Activated CD4-positive, alpha-beta T cell treated with anti-CD3 and anti-CD28 coated beads for 1 hour (primary cell): ENCODE measurements around the gene AS3MT.
A peak's percentile ranks its signal among the peaks of the same experiment; 100 is the strongest.
"Not testable (repeated sequence)": the region's sequence is repeated elsewhere in the genome, so short reads cannot be mapped to it uniquely, and the experiment has no call there.

Source experiments
- DNase-seq: peaks from one replicate; pipeline ENCODE4 v3.0.0-alpha.2; 2020

AS3MT gene, protein sequence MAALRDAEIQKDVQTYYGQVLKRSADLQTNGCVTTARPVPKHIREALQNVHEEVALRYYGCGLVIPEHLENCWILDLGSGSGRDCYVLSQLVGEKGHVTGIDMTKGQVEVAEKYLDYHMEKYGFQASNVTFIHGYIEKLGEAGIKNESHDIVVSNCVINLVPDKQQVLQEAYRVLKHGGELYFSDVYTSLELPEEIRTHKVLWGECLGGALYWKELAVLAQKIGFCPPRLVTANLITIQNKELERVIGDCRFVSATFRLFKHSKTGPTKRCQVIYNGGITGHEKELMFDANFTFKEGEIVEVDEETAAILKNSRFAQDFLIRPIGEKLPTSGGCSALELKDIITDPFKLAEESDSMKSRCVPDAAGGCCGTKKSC

DNA sequence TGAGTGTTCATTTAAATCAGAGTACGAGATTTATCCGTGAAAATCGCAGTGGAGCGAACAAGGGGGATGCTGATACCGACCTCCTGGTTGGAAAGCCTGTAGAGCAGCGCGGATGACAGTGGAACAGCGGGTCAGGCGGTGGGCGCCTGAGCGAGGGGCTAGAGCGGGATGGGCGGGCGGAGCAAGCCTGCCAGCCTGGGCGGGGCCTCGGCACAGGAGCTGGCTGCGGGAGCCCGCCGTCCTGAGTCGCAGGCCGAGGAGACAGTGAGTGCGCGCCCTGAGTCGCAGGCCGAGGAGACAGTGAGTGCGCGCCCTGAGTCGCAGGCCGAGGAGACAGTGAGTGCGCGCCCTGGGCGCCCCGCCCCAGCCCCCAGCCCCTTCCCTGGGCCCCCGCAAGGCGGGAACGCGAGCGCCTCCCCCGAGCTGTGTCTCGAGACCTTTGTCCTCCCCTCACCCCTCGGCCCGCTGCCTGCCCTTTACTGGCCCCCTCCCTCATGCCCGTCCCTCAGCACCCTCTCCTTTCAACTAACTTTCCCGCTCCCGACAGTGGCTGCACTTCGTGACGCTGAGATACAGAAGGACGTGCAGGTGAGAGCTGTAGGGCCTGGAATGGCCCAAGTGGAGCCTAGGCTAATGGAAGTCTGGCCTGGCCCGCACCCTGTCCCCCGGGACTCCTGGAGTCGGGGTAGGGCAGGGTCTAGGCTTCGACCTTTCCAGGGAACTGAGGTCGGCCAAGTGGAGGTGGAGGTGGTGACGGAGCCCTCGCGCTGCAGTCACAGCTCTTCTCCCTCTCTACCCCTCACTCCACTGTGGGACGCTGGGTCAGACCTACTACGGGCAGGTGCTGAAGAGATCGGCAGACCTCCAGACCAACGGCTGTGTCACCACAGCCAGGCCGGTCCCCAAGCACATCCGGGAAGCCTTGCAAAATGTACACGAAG lies at the start of gene AS3MT:
TSS of gene AS3MT (plus strand) at position 213 of the 941 bp plus-strand sequence. CDS start at position 336, 123 bp downstream.
- no peak for DNase-seq

DNA sequence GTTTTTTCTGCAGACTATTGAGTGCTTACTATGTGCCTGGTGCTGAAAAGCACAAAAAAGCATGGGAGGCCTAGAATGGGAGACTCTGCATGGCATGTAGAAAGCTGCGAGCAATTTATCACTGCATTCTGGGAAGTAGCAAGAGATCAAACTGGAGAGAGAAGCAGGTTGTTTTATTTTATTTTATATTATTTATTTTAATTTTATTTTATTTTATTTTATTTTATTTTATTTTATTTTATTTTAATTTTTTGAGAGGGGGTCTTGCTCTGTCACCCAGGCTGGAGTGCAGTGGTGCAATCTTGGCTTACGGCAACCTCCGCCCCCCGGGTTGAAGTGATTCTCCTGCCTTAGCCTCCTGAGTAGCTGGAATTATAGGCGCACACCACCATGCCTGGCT lies 49.3 kb upstream of the AS3MT start:
- DNase-seq = not testable (repeated sequence)

- no peak for DNase-seq
Measured at GRCh38 chr10:102822222-102822621, 47.0 kb upstream of the AS3MT start.

DNA sequence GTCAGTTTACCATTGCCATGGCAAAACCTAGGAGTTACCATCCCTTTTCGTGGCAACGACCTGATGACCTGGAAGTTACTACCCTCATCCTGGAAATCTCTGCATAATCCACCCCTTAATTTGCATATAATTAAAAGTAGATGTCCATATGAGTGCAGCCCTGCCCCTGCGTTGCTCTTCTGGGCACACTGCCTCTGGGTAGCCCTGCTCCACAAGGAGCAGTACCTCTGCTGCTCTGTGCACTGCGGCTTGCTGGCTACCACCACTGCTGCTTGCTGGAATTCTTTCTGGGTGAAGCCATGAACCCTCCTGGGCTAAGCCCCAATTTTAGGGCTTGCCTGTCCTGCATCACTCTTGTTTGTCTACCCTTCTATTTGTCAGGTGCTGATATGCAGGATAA lies 44.6 kb upstream of the AS3MT start:
- DNase-seq = no peak

DNA sequence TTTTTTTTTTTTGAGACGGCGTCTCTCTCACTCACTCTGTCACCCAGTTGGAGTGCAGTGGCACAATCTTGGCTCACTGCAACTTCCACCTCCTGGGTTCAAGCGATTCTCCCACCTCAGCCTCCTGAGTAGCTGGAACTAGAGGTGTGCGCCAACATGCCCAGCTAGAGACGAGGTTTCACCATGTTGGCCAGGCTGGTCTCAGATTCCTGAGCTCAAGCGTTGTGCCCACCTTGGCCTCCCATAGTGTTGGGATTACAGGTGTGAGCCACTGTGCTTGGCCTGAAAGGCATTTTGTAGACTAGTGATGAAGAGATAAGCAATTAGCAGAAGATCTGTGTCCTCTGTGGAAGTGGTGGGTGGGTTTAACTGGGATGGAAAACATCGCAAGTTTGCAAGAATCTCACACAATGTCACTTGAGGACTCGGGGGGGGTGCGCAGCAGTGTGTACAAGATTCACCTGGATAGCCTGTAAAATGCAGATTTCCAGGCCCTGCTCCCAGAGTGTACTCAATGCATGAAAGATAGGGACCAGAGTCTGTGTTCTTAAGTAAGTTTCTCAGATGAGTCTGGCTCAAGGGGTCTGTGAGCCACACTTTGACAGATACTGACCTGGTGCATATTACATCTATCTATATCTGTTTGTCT lies 43.0 kb upstream of the AS3MT start:
- no peak for DNase-seq

DNA sequence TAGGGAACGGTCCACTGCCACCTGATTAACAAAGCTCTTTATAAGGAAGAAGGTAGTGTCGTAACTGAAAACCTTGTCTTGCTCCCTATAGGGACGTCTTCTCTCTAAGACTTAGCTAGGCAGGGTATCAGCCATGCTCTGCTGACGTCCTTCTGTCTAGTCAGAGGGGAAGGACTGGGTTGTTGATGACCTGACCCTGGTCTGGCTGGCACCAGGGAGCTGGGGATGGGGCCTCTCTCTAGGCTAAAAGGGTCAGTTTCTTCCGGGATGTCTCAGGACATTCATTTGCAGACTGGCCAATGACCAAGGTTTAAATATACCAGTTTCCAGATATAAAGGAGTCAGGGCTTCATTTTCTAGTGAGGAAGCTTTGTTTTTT lies 41.7 kb upstream of the AS3MT start:
- no peak for DNase-seq

DNA sequence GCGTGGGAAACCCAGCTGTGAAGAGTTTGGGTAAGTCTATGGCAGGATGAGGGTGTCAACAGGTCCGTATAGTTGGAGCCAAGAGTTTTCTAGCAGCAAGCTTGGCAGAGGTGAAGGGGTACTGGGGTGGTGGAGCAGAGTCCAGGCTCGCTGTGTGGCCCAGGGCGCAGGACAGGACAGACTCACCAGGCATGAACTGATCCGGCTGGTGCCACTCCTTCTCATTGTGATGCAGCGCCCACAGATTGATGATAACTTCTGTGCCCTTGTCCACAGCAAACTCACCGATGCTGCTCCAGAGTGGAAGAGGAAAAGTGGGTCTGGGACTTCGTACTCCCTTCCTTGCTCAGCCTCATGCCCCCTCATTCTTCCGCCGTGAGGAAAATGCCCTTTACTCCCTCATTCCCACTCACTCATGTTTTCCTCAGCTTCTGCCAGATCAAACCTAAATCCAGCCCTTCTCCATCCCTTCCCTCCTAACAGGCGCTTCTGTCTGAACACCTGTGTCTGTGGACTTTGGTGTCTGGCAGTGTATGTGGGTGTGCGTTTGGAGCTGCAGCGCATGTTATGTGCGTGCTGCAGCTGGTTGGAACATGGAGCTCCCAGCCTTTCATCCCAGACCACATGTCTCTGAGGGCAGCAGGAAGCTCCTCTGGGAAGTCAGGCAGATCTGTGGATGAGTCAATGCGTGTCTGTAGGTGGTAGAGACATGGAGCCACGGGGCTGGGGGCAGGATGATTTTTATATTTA lies 37.8 kb upstream of the AS3MT start:
- no peak for DNase-seq

GRCh38 chr10:102832248-102832647 lies 37.0 kb upstream of the AS3MT start:
- no peak for DNase-seq

GRCh38 chr10:102832987-102833386 lies 36.3 kb upstream of the AS3MT start:
- no peak for DNase-seq

GRCh38 chr10:102834143-102834542 lies 35.1 kb upstream of the AS3MT start:
- DNase-seq = no peak

GRCh38 chr10:102835007-102835482 lies 34.2 kb upstream of the AS3MT start:
- DNase-seq = peak; percentile 60

DNA sequence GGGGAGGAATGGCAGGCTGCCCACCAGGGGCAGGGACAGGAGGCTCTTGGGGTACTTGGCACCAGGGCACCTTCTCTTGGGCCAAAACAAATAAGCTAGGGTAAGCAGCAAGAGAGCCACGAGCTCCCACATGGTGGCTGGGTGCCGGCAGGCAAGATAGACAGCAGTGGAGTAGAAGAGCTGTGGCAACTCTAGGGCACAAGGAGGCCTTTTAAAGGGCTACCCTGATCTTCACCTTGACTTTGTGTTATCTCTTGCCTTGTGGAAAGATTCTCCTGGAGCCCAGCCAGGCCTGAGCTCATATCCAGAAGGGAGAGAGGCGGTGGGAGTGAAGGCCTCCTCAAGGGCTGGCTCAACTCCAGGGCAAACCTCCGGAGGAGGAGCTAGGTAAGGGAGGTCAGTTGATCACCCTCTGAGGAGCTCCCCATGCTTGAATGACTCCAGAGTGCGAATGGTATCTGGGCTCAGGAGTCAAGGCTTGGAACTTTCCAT lies 32.0 kb upstream of the AS3MT start, which contains the start of gene CYP17A1:
TSS of gene CYP17A1 (minus strand) at position 184 of the 492 bp plus-strand sequence. CDS start at position 132, 52 bp downstream.
- no peak for DNase-seq

- DNase-seq = not testable (repeated sequence)
Measured at GRCh38 chr10:102838276-102838927, 30.9 kb upstream of the AS3MT start.

GRCh38 chr10:102841827-102842345 lies 27.4 kb upstream of the AS3MT start:
- DNase-seq = no peak

- DNase-seq = not testable (repeated sequence)
Measured at GRCh38 chr10:102843139-102843538, 26.1 kb upstream of the AS3MT start.

GRCh38 chr10:102844190-102844776 lies 25.0 kb upstream of the AS3MT start:
- DNase-seq = not testable (repeated sequence)

- DNase-seq = no peak
Measured at GRCh38 chr10:102845352-102845902, 23.8 kb upstream of the AS3MT start.

DNA sequence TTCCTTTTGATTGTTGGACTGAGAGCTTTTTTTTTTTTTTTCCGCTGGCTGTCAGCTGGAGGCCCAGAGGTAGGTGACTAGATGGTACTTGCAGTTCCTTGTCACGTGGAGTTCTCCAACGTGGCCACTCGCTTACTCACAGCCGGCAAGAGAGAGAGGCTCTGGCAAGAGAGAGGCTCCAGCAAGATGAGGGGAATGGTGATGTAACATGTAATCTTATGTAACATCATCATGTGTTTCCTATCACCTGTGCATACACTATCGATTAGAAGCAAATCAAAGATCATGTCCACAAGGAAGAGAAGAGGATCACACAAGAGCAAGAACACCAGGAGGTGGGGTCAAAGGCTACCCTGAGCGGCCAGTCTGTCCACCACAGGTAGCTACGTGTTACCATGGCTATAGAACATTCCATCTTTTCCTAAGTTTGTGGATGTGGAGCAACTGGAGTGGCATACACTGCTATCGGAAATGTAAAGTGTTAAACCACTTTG lies 19.2 kb upstream of the AS3MT start:
- DNase-seq = no peak

GRCh38 chr10:102853237-102853636 lies 16.0 kb upstream of the AS3MT start:
- DNase-seq = not testable (repeated sequence)

GRCh38 chr10:102855731-102856436 lies 13.4 kb upstream of the AS3MT start:
- DNase-seq = not testable (repeated sequence)
